ENCODE measurements around the gene SEMG2. TPM values are rescaled to one million over a fixed set of nuclear protein-coding genes. Genes with fewer than 3 reads are reported as not detected.

The SEMG2 gene
- total and polyA plus RNA-seq, 9 of the 15 experiments (the other 6 are each of a cell fraction or from before 2014, with no cell fraction given) = not detected

GRCh38 chr20:45263556-45264266 lies 42.5 kb downstream of the SEMG2 start (continued):
- TF ChIP-seq FOXJ3 (CRISPR knock-in tag; IDR thresholded peaks at IDR 0.05) (no peak), GATAD2A (IDR thresholded peaks at IDR 0.05) (no peak), HCFC1 (IDR thresholded peaks at IDR 0.05; ENCODE audit: low read depth, low read length) (no peak)

GRCh38 chr20:45266977-45267376 lies 45.8 kb downstream of the SEMG2 start:
- ATAC-seq = no peak
- no peak overlapping the region for H3K4me3 ChIP-seq
- H2AFZ ChIP-seq (ENCODE audit: low read depth, low read length) = no peak overlapping the region
- in situ Hi-C loops (cut with MboI) (no loop called here), intact Hi-C loops (cut with micrococcal nuclease) (no loop called here)
- no peak for DNase-seq (ENCODE audit: extremely low read depth in 1 of 4, low spot score in 3 of 4)
- BruUV-seq (replicated peaks) = no TSS peak
- no peak for TF ChIP-seq ETS2 (tag; IDR thresholded peaks at IDR 0.05; ENCODE audit: borderline replicate concordance, poor library complexity, severe bottlenecking)
- TF ChIP-seq ZNF740 (CRISPR knock-in tag; IDR thresholded peaks at IDR 0.05) = no peak
- no peak for TF ChIP-seq ZNF740 (tag; IDR thresholded peaks at IDR 0.05)
- no peak for TF ChIP-seq TEAD4 (IDR thresholded peaks at IDR 0.05; ENCODE audit: low read length)
- no peak for TF ChIP-seq TEAD4 (CRISPR knock-in tag; IDR thresholded peaks at IDR 0.05; ENCODE audit: borderline replicate concordance)
- FAIRE-seq = no peak
- no peak overlapping the region for H3K9ac ChIP-seq (ENCODE audit: insufficient read depth in 1 of 2, low read depth in 2 of 2, low read length in 2 of 2)
- peaks cover 6% of the 10 kb centered on the region in 2 experiments for H3K27me3 ChIP-seq (ENCODE audit: control insufficient read depth in 2 of 2, insufficient read depth in 2 of 2, low read length in 2 of 2)
- no peaks in the 10 kb centered on the region for H3K9me1 ChIP-seq (ENCODE audit: control insufficient read depth, insufficient read depth, low read length)
- CTCF ChIA-PET (ENCODE audit: low intra/inter-chr PET ratio) = no interaction called here
- no peaks in the 10 kb centered on the region for H3K36me3 ChIP-seq (ENCODE audit: control insufficient read depth, insufficient read depth, low read length)
- no peaks in the 10 kb centered on the region for H3K79me2 ChIP-seq (ENCODE audit: control insufficient read depth, insufficient read depth, low read length)
- H3K4me2 ChIP-seq (ENCODE audit: insufficient read depth, low read length) = no peak overlapping the region
- no peaks in the 10 kb centered on the region for H3K4me1 ChIP-seq (replicated peaks in 1 of 2; ENCODE audit: control insufficient read depth in 2 of 2, insufficient read depth in 2 of 2, low read length in 2 of 2)
- no peaks in the 10 kb centered on the region for H3K9me3 ChIP-seq (replicated peaks; ENCODE audit: control insufficient read depth, insufficient read depth, low read depth, low read length)
- no peak overlapping the region for H3K27ac ChIP-seq (ENCODE audit: extremely low read depth, low read depth, low read length)
- H4K20me1 ChIP-seq (replicated peaks; ENCODE audit: control insufficient read depth, insufficient read depth, low read length) = no peaks in the 10 kb centered on the region; the same call in 1 of the 2 replicates
- POLR2A ChIA-PET = no interaction called here
